Subcutaneous adipose tissue (tissue), 4 donors: ENCODE results near the gene THSD7A. TPM values are rescaled to one million over a fixed set of nuclear protein-coding genes. Genes with fewer than 3 reads are reported as not detected.

ENCODE experiments used
- CTCF ChIP-seq: fragments of 450-650 bp; IDR thresholded peaks from one replicate; pipeline ENCODE4 v1.5.1; 2016; ENCODE audit warnings: low read depth, mild to moderate bottlenecking, control low read depth, antibody characterized with exemption, moderate library complexity
- total RNA-seq, 4 donors: library from RNA; depleted of rRNA; stranded (reverse); fragments of >200 nt; gene quantifications; one replicate each; pipeline ENCODE4 v1.1.0, GENCODE V29; 2016

Gene THSD7A
- total RNA-seq, 4 donors from 2014 or later: 2.0 to 11.1 (median 7.4) TPM

DNA sequence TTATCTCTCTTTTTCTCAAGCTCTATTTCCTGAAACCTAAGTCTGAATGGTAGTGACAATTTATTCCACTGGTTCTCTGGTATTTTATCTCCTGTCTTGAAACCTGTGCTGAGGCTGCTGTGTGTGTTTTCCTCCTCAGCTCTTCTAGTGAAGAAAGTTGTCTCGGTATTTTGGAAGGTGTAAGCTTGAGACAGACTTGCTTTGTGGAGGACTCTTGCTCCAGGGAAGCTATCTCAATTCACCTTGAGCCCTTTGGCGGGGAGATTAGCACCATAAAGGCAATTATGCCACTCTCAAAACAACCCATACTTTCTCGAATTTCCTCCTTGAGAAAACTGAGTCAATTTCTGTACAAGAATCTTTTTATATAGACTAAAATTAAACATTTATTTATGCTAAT, 141.6 kb downstream of the THSD7A start:
- no peak for TF ChIP-seq CTCF

DNA sequence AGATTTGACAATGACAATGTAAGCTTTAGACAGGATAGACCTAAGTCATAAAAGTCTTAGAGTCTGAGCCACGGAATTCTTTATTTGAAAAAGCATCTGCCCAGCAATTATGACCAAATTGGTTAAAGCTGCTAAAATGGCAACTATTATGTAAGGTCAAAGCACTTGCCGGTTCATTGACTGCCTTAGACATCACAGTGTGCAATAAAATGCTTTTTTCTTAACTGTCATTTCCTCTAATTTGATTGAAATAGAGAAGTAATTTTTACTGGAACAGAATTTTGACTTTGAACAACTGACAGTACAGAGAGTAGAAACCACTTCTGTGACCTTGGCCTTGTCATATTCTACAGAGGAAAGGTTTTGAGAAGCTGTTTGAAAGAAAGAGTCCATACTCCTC, 142.9 kb downstream of the THSD7A start:
- TF ChIP-seq CTCF: no peak

DNA sequence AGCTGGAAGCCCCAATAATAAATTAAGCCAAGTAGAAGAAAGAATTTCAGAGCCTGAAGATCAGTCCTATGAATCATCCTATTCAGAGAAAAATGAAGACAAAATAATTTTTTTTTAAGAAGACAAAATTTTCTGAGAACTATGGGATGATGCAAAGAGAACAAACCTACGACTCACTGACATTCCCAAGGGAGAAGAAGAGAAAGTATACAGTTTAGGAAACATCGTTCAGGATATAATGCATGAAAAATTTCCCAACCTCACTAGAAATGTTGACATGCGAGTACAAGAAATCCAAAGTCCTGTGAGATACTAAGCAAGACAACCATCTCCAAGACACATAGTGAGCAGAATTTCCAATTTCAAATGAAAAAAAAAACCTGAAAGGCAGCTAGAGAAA, 150.5 kb downstream of the THSD7A start:
- no peak for TF ChIP-seq CTCF

DNA sequence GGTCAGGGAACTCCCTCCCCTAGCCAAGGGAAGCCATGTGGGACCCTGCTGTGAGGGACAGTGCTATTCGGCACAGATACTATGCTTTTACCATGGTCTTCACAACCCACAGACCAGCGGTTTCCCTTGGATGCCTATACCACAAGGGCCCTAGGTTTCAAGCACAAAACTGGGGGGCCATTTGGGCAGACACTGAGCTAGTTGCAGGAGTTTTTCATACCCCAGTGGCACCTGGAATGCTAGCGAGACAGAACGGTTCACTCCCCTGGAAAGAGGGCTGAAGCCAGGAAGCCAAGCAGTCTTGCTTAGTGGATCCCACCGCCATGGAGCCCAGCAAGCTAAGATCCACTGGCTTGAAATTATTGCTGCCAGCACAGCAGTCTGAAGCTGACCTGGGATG, 156.8 kb downstream of the THSD7A start:
- no peak for TF ChIP-seq CTCF

- TF ChIP-seq CTCF: no peak
These were observed 163.3 kb downstream of the THSD7A start for GRCh38 chr7:11668727-11669126.

- no peak for TF ChIP-seq CTCF
These were observed 164.2 kb downstream of the THSD7A start for GRCh38 chr7:11667810-11668185.

GRCh38 chr7:11667071-11667809, 164.8 kb downstream of the THSD7A start:
- no peak for TF ChIP-seq CTCF
